Hepatocyte (in vitro differentiated cells): Measurements from ENCODE around the gene MAGI2. TPM values are rescaled to one million over a fixed set of nuclear protein-coding genes. Genes with fewer than 3 reads are reported as not detected.

Experiments used
- DNase-seq: peaks from one replicate; pipeline ENCODE4 v3.0.0-alpha.2; 2016; ENCODE audit warnings: low spot score
- H2AFZ ChIP-seq: fragments of 200-600 bp; sonication (generic); 2 replicates; pipeline ENCODE4 v1.6.0; 2016; ENCODE audit warnings: antibody characterized with exemption, mild to moderate bottlenecking
- H3K27ac ChIP-seq: fragments of 200-600 bp; sonication (generic); 2 replicates; pipeline ENCODE4 v1.5.1; 2016; ENCODE audit warnings: mild to moderate bottlenecking
- H3K27me3 ChIP-seq: fragments of 200-600 bp; sonication (generic); 2 replicates; pipeline ENCODE4 v1.6.1; 2016
- H3K36me3 ChIP-seq: fragments of 200-600 bp; sonication (generic); replicated peaks from 2 replicates; pipeline ENCODE4 v1.5.1; 2016; ENCODE audit warnings: low read depth; ENCODE audit not compliant: insufficient read depth
- H3K4me1 ChIP-seq: fragments of 200-600 bp; sonication (generic); 2 replicates; pipeline ENCODE4 v1.5.1; 2016; ENCODE audit warnings: mild to moderate bottlenecking, moderate library complexity; ENCODE audit not compliant: insufficient read depth
- H3K4me2 ChIP-seq: fragments of 200-600 bp; sonication (generic); 2 replicates; pipeline ENCODE4 v1.6.0; 2016
- H3K4me3 ChIP-seq: fragments of 200-600 bp; sonication (generic); 2 replicates; pipeline ENCODE4 v1.5.1; 2016; ENCODE audit warnings: mild to moderate bottlenecking
- H3K79me2 ChIP-seq: fragments of 200-600 bp; sonication (generic); 2 replicates; pipeline ENCODE4 v1.6.0; 2017; ENCODE audit warnings: mild to moderate bottlenecking
- H3K9me2 ChIP-seq: fragments of 200-600 bp; sonication (generic); replicated peaks from 2 replicates; pipeline ENCODE4 v1.6.0; 2017; ENCODE audit warnings: mild to moderate bottlenecking; ENCODE audit not compliant: insufficient read depth
- H3K9me3 ChIP-seq: fragments of 200-600 bp; sonication (generic); 2 replicates; pipeline ENCODE4 v1.5.1; 2016; ENCODE audit warnings: low read depth, mild to moderate bottlenecking
- H4K20me1 ChIP-seq: fragments of 200-600 bp; sonication (generic); 2 replicates; pipeline ENCODE4 v1.6.0; 2016; ENCODE audit warnings: mild to moderate bottlenecking; ENCODE audit not compliant: insufficient read depth, poor library complexity, severe bottlenecking
- EZH2 ChIP-seq: fragments of 200-600 bp; sonication (generic); IDR thresholded peaks from 2 replicates; pipeline ENCODE4 v1.6.1; 2016; ENCODE audit warnings: antibody characterized with exemption, mild to moderate bottlenecking, borderline replicate concordance
- EZH2phosphoT487 ChIP-seq: fragments of 200-600 bp; sonication (generic); IDR thresholded peaks from one replicate; pipeline ENCODE4 v1.6.1; 2018; ENCODE audit warnings: antibody characterized with exemption, mild to moderate bottlenecking, low read depth, moderate library complexity; ENCODE audit not compliant: unreplicated experiment, severe bottlenecking
- WGBS: methylation state at CpG from one replicate; pipeline ENCODE4 v1.1.6; 2016; ENCODE audit warnings: low lambda C conversion rate; ENCODE audit errors: missing lambda C conversion rate; 5-methylcytosine and 5-hydroxymethylcytosine counted together
- polyA plus RNA-seq: library from polyadenylated mRNA; unstranded; fragments of >200 nt; fragmentation: Nextera tagmentation; extraction: Ambion mirVana; gene quantifications from 2 replicates; pipeline ENCODE4 v1.2.1, GENCODE V29; 2016
- total RNA-seq: library from RNA; depleted of rRNA; stranded (reverse); fragments of >200 nt; gene quantifications from 2 replicates; pipeline ENCODE4 v1.2.3, GENCODE V29; 2014
- TF ChIP-seq, protein P1 (sequence below): fragments of 200-600 bp; sonication (generic); IDR thresholded peaks from 2 replicates; pipeline ENCODE4 v1.5.1; 2016; ENCODE audit warnings: antibody characterized with exemption, mild to moderate bottlenecking; ENCODE audit not compliant: poor library complexity

Gene MAGI2
- total and polyA plus RNA-seq, 2 experiments from 2014 or later, result 3.1 to 6.7 TPM

- no peaks in the 10 kb centered on the region for H3K9me2 ChIP-seq
- no peaks in the 10 kb centered on the region for H3K4me1 ChIP-seq
- no peak overlapping the region for H3K27ac ChIP-seq
- H3K4me3 ChIP-seq, result no peak overlapping the region
- H3K27me3 ChIP-seq, result no peaks in the 10 kb centered on the region
- 72% methylated on average over 2 of the region's 2 CpGs for WGBS
- no peak for TF ChIP-seq EZH2phosphoT487
- TF ChIP-seq EZH2, result no peak
- TF ChIP-seq, protein P1, sequence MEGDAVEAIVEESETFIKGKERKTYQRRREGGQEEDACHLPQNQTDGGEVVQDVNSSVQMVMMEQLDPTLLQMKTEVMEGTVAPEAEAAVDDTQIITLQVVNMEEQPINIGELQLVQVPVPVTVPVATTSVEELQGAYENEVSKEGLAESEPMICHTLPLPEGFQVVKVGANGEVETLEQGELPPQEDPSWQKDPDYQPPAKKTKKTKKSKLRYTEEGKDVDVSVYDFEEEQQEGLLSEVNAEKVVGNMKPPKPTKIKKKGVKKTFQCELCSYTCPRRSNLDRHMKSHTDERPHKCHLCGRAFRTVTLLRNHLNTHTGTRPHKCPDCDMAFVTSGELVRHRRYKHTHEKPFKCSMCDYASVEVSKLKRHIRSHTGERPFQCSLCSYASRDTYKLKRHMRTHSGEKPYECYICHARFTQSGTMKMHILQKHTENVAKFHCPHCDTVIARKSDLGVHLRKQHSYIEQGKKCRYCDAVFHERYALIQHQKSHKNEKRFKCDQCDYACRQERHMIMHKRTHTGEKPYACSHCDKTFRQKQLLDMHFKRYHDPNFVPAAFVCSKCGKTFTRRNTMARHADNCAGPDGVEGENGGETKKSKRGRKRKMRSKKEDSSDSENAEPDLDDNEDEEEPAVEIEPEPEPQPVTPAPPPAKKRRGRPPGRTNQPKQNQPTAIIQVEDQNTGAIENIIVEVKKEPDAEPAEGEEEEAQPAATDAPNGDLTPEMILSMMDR, result no peak
- no peaks in the 10 kb centered on the region for H4K20me1 ChIP-seq
- no peak overlapping the region for H3K4me2 ChIP-seq
- no peaks in the 10 kb centered on the region for H3K36me3 ChIP-seq
- H2AFZ ChIP-seq, result no peak overlapping the region
- DNase-seq, result no peak
- H3K79me2 ChIP-seq, result no peaks in the 10 kb centered on the region
- no peaks in the 10 kb centered on the region for H3K9me3 ChIP-seq
These were observed 1188.4 kb downstream of the MAGI2 start for GRCh38 chr7:78265071-78265470.

DNA sequence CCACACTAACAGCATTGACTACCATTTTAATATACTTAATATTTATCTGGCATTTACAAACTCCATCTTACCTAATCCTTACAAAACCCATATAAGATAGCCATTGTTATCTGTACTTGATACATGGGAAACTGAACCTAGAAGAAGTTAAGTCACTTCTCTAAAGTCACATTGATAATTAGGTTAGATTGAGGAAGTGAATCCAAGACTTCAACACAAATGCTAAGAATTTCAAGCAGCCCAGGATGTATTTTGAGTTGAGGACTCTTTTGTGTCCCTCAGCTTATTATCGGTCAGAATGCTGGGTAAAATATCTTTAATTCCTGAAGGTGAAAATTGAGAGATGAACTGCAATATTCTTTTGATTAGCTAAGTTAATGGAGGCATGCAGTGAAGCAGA is 1189.4 kb downstream of the MAGI2 start:
- 79% methylated on average over 1 of the region's 1 CpG for WGBS
- TF ChIP-seq EZH2phosphoT487, result no peak
- TF ChIP-seq, protein P1, result no peak
- no peak for TF ChIP-seq EZH2
- no peak for DNase-seq
- no peaks in the 10 kb centered on the region for H3K4me1 ChIP-seq
- H3K4me3 ChIP-seq, result no peak overlapping the region
- H3K27me3 ChIP-seq, result no peaks in the 10 kb centered on the region
- no peaks in the 10 kb centered on the region for H3K79me2 ChIP-seq
- no peaks in the 10 kb centered on the region for H3K36me3 ChIP-seq
- H4K20me1 ChIP-seq, result no peaks in the 10 kb centered on the region
- no peak overlapping the region for H3K27ac ChIP-seq
- H2AFZ ChIP-seq, result no peak overlapping the region
- no peak overlapping the region for H3K4me2 ChIP-seq
- H3K9me2 ChIP-seq, result no peaks in the 10 kb centered on the region
- H3K9me3 ChIP-seq, result no peaks in the 10 kb centered on the region

DNA sequence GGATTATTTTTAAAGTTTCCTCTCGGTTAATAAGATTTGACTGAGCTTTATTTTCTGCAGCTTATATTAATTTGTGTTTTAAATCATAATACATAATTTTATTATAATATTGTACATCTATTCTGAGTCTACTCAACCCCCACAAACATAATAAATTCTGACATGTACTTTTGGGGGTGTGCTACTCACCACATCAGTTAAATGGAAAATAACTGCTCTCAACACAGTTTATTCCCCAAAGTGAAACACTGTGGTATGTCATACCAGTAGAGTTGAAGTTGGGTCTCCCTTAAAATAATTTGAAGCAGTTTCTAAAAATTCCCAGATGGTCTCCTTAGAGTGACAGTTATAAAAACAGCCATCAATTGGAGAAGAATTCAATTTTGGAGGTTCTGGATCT is 1191.7 kb downstream of the MAGI2 start:
- H3K4me2 ChIP-seq, result no peak overlapping the region
- H3K27me3 ChIP-seq, result no peaks in the 10 kb centered on the region
- TF ChIP-seq EZH2phosphoT487 (no peak), EZH2 (no peak)
- TF ChIP-seq, protein P1, result no peak
- H3K4me1 ChIP-seq, result no peaks in the 10 kb centered on the region
- no peaks in the 10 kb centered on the region for H3K9me2 ChIP-seq
- no peak overlapping the region for H2AFZ ChIP-seq
- no peaks in the 10 kb centered on the region for H4K20me1 ChIP-seq
- no peak for DNase-seq
- no peaks in the 10 kb centered on the region for H3K79me2 ChIP-seq
- no peaks in the 10 kb centered on the region for H3K36me3 ChIP-seq
- 88% methylated on average over 1 of the region's 1 CpG for WGBS
- no peak overlapping the region for H3K4me3 ChIP-seq
- H3K9me3 ChIP-seq, result no peaks in the 10 kb centered on the region
- no peak overlapping the region for H3K27ac ChIP-seq

GRCh38 chr7:78261302-78261701 is 1192.2 kb downstream of the MAGI2 start:
- no peaks in the 10 kb centered on the region for H3K27me3 ChIP-seq
- TF ChIP-seq, protein P1, result no peak
- TF ChIP-seq EZH2phosphoT487 (no peak), EZH2 (no peak)
- 96% methylated on average over 2 of the region's 2 CpGs for WGBS
- no peaks in the 10 kb centered on the region for H3K9me3 ChIP-seq
- no peaks in the 10 kb centered on the region for H3K9me2 ChIP-seq
- H3K27ac ChIP-seq, result no peak overlapping the region
- no peaks in the 10 kb centered on the region for H3K4me1 ChIP-seq
- no peaks in the 10 kb centered on the region for H3K79me2 ChIP-seq
- H4K20me1 ChIP-seq, result no peaks in the 10 kb centered on the region
- no peaks in the 10 kb centered on the region for H3K36me3 ChIP-seq
- H2AFZ ChIP-seq, result no peak overlapping the region
- no peak for DNase-seq
- H3K4me3 ChIP-seq, result no peak overlapping the region
- no peak overlapping the region for H3K4me2 ChIP-seq
